Spleen (tissue), 7 donors: ENCODE measurements around the gene NBPF6.
"Not testable (repeated sequence)": the region's sequence is repeated elsewhere in the genome, so short reads cannot be mapped to it uniquely, and the experiment has no call there.

Experiments used
- POLR2AphosphoS5 ChIP-seq, 3 donors: sonication (generic); formaldehyde crosslinking; IDR thresholded peaks; one replicate each; pipeline ENCODE4 v1.5.1; 2017; ENCODE audit warnings: antibody characterized with exemption in 3 of 3
- TF ChIP-seq, protein P1 (sequence below), 11 experiments: fragments of 200-600 bp in 7 of 11; fragments of 450-650 bp in 4 of 11; sonication (generic) in 4 of 11; IDR thresholded peaks in 8 of 11; conservative IDR thresholded peaks in 3 of 11; 1 replicate in 7 of 11; 2 replicates in 4 of 11; pipeline versions ENCODE4 v1.4.0 to v1.8.0; 2016 to 2021; ENCODE audit warnings: antibody characterized with exemption in 11 of 11, inconsistent platforms in 4 of 11, mild to moderate bottlenecking in 1 of 11
- donor health status: DM: no; HTN: no; CAD: no; lungs with moderate emphysema.
- donor health status: DM: no; HTN: no; CAD: no.
- donor health status: DM: no; HTN: no; CAD: no.

DNA sequence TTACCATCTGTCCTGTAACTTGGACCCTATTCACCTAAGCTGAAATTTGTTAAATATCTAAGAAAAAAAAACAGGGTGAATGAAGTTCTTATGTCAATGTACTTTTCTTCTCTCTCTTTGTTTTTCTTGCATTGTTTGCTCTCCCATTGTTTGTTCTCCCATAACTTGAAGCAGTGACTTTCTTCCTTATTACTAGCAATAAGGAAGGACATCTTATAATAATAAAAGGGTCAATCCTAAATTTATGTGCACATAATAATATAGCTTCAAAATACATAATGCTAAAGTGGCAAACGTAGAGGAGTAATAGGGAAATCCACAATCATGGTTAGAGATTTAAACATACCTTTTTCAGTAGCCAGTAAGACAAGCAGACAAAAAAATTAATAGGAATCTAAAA lies 23.3 kb upstream of the NBPF6 start:
- TF ChIP-seq, protein P1, sequence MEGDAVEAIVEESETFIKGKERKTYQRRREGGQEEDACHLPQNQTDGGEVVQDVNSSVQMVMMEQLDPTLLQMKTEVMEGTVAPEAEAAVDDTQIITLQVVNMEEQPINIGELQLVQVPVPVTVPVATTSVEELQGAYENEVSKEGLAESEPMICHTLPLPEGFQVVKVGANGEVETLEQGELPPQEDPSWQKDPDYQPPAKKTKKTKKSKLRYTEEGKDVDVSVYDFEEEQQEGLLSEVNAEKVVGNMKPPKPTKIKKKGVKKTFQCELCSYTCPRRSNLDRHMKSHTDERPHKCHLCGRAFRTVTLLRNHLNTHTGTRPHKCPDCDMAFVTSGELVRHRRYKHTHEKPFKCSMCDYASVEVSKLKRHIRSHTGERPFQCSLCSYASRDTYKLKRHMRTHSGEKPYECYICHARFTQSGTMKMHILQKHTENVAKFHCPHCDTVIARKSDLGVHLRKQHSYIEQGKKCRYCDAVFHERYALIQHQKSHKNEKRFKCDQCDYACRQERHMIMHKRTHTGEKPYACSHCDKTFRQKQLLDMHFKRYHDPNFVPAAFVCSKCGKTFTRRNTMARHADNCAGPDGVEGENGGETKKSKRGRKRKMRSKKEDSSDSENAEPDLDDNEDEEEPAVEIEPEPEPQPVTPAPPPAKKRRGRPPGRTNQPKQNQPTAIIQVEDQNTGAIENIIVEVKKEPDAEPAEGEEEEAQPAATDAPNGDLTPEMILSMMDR (IDR thresholded peaks at IDR 0.05 in 8 of 11, conservative IDR thresholded peaks at IDR 0.05 in 3 of 11) = not testable (repeated sequence)
- TF ChIP-seq POLR2AphosphoS5 (IDR thresholded peaks at IDR 0.05) = not testable (repeated sequence)
